Fibroblast of gingiva (primary cell): ENCODE data around the gene C11orf98.
"Not testable (repeated sequence)": the region's sequence is repeated elsewhere in the genome, so short reads cannot be mapped to it uniquely, and the experiment has no call there.

Experiments used
- DNase-seq: peaks from one replicate; pipeline ENCODE4 v3.0.0-alpha.2; 2011; ENCODE audit warnings: low read depth

The C11orf98 gene

GRCh38 chr11:62682518-62682917, 17.5 kb upstream of the C11orf98 start:
- no peak for DNase-seq

DNA sequence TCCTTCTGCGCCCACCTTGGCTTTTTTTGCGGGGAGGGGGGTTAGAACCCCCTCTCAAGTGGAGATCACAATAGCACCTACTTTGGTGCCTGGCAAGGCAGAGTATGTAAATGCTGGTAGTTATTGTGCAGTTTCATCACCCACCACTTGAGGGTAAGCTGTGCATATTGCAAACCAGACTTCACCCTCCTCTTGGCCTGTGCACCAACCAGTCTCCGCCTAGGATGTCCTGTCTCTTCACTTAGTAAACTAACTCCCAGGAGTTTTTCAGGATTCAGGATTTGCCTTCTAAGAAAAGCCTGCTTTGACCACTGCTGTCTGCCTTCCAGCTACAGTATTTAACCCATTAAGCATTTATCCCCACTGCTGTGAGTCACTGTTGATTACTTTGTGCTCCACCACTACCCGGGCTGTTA, 15.8 kb upstream of the C11orf98 start:
- DNase-seq, result peak; percentile 88

GRCh38 chr11:62678770-62679696, 14.0 kb upstream of the C11orf98 start, which contains the start of gene UBXN1:
UBXN1 (minus strand) TSS chr11:62679073; CDS start chr11:62678923, 150 bp downstream.
- DNase-seq, result peak; percentile 97

GRCh38 chr11:62678433-62678769, 13.4 kb upstream of the C11orf98 start:
- DNase-seq, result no peak

GRCh38 chr11:62677714-62678113, 12.7 kb upstream of the C11orf98 start:
- DNase-seq, result no peak

DNA sequence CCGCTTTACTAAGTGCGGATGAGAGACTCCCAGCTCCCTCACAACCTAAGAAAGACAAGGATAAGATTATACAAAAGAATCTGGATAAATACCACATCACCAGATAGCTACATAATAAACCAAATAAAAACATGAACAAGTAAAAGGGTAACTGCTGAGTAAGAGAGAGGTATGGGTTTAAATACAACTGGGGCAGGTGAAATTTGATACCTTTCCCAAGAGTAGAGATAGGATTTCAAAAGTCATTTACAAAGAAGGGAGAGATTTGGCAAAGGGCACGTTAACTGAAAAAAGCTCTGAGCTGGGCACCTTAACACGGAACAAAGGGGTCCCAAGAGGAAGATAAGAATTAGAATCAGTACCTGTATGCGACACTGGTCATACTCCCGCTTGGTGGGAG, 12.1 kb upstream of the C11orf98 start:
- peak; percentile 30 for DNase-seq

- DNase-seq, result no peak
Measured at GRCh38 chr11:62676698-62677097, 11.7 kb upstream of the C11orf98 start.

GRCh38 chr11:62675415-62675814, 10.4 kb upstream of the C11orf98 start:
- not testable (repeated sequence) for DNase-seq

DNA sequence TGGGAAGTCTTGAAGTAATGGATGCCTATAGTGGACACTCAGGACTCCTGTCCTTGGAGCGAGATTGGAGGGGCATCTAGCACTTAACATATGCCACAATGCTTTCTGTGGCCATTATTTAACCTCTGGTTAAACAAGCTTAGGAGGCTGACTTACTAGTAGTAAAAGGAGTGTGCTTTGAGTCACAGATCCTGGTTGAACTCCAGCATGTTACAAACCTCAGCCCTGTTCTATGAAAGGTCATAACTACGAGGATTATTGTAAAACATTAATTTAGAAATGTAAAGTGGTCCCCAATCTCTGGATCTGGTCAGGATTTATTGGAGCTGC, 8.2 kb upstream of the C11orf98 start:
- no peak for DNase-seq

DNA sequence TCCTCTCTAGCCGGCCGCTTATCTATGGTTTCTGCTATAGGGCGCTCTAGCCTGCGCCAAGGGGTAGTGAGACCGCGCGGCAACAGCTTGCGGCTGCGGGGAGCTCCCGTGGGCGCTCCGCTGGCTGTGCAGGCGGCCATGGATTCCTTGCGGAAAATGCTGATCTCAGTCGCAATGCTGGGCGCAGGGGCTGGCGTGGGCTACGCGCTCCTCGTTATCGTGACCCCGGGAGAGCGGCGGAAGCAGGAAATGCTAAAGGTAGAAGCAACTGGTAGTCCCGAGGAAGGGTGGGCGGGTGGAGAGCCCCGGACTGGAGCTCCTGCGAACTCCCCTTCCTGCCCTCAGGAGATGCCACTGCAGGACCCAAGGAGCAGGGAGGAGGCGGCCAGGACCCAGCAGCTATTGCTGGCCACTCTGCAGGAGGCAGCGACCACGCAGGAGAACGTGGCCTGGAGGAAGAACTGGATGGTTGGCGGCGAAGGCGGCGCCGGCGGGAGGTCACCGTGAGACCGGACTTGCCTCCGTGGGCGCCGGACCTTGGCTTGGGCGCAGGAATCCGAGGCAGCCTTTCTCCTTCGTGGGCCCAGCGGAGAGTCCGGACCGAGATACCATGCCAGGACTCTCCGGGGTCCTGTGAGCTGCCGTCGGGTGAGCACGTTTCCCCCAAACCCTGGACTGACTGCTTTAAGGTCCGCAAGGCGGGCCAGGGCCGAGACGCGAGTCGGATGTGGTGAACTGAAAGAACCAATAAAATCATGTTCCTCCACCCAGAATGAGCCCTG, 6.8 kb upstream of the C11orf98 start, which contains the start of the genes LBHD1 and UQCC3:
TSS of gene LBHD1 (minus strand) at position 660 of the 782 bp plus-strand sequence. CDS start 2,236 bp downstream, outside the sequence.
TSS of gene UQCC3 (plus strand) at position 66 of the 782 bp plus-strand sequence. CDS start at position 139, 73 bp downstream.
- peak; percentile 87 for DNase-seq

DNA sequence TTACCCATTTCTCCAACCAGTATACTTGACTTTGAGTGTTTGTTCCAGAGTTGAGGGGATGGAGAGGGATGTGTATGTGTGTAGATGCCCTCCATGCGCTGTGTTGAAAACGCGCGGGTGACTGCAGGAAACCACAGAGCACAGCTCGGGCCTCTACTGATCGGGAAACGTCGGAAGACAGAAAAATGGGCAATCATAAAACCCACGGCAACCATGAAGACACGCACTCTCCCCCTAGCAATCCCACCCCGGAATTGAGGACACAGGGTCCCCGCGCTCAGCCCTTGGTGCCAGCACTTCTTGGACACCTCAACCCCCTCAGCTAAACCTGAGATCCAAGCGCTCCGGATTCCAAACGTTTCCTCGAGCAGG, 6.2 kb upstream of the C11orf98 start:
- no peak for DNase-seq

DNA sequence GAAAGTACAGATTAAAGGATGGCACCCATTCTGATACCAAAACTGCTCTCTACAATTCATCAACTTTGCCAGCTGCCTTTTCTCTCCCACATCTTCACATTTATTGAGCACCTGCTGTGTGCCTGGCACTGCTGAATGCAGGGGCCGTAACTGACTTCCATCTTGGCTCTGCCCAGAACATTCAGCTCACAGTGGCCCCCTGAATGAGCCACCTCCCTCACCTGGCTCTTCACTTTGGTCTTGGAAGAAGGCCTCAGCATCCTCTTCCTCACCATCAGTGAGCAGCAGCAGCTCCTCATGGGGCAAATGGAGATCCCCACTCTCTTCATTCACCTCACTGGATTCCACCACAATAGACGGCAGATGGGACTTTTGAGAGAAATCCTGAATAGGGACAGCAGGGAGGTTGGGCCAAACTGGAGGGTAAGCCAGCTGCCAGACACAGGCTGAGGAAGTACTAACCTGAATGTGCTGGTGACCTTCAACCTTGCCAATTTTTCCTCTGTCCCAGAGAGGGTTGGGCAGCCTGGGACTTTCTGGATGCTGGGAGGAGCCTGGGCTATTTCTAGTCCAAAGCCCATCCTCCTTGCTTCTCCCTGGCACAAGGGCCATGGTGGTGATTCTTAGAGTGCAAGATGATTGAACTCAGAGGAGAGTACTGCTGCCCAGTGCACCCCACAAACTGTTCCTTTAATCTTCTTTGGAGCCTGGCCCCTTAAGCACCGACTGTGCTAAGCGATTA, 4.6 kb upstream of the C11orf98 start:
- DNase-seq, result no peak

DNA sequence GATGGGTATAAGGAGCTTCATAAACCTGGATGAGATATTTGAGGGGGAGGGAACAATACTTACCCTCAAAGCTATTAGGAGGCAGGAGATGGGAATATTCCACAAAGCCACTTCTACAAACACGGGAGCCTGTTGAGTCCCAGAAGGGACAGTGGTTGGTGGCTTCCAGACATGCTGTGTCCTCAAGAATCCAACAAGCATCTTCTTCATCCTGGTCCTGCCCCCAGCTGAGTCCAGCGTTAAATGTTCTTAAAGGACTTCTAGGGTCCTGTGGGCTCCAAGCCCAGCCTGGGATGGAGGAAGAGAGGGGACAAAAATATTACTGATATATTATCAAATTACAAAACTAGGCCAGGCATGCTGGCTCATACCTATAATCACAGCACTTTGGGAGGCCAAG, 2.5 kb upstream of the C11orf98 start:
- DNase-seq, result no peak

DNA sequence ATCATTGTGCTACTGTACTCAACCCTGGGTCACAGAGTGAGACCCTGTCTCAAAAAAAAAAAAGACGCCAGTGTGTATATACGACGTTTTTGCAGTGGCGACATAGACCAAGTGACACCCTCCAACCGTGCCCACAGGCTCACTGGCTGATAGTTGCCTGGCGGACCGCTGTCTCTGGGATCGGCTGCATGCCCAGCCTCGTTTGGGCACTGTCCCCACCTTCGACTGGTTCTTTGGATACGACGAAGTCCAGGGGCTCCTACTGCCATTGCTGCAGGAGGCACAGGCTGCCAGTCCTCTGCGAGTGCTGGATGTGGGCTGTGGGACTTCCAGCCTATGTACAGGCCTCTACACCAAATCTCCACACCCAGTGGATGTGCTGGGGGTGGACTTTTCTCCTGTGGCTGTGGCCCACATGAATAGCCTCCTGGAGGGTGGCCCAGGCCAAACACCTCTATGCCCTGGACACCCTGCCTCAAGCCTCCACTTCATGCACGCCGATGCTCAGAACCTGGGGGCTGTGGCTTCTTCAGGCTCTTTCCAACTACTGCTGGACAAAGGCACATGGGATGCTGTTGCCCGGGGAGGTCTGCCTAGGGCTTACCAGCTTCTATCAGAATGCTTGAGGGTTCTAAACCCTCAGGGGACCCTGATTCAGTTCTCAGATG, 1.4 kb upstream of the C11orf98 start:
- DNase-seq, result no peak

DNA sequence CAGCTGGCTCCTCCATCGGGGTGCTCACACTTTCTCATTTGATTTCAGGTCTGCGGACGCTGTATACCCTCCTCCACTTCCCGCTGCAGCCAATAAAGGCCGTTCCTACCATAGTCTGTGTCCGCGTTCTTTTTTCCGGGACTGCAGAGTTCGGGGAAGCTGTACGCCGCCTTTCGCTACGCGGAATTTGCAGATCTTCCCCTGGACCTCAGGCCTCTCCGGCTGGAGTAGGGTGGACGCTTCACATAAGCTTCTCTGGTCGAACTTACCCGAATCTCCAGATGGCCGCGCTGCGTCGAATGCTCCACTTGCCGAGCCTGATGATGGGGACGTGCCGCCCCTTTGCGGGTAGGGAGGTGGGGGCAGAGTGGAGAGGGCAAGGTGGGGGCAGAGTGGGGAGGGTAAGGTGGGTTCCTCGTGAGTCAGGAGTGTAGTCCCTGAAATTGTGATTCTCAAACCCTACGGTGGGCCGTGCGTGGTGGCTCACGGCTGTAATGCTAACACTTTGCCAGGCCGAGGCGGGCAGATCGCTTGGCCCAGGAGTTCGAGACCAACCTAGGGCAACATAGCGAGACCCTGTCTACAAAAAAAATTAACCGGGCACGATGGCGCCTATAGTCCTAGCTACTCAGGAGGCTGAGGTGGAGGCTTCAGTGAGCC, 719 bp upstream of the C11orf98 start:
- peak; percentile 56 for DNase-seq

DNA sequence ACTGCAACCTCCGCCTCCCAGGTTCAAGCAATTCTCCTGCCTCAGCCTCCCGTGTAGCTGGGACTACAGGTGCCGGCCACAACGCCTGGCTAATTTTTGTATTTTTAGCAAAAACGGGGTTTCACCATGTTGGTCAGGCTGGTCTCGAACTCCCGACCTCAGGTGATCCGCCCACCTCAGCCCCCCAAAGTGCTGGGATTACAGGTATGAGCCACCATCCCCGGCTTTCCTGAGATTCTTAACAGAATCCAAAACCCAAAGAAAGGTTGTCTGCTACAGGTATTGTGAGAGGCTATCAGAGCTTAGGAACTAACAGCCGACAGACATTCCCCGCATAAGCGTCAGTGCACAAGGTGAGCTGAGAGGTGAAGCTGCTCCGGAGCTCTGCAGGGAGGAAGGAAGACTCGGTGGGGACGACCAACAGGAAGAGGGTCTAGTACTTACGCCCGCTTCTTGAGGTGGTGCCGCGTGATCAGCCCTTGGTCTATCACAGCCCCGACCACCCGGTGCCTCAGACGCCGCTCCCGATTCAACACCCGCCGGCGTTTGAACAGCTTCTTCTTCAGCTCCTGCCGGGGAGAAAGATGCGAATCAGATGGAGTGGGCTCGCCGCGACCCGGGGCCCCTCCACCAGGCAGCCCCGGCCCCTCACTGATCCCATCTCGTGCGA, 470 bp downstream of the C11orf98 start:
- no peak for DNase-seq

GRCh38 chr11:62656796-62657429, 8.1 kb downstream of the C11orf98 start:
- no peak for DNase-seq

- DNase-seq, result no peak
Measured at GRCh38 chr11:62654297-62654696, 10.7 kb downstream of the C11orf98 start.

GRCh38 chr11:62652161-62653006, 12.6 kb downstream of the C11orf98 start:
- DNase-seq, result no peak
